Measurements from ENCODE around the gene STK31. TPM values are rescaled to one million over a fixed set of nuclear protein-coding genes. Genes with fewer than 3 reads are reported as not detected.

Gene STK31
- polyA plus RNA-seq, 2 of the 4 experiments (the other 2 are of a cell fraction), result 2.3 to 3.9 TPM

- H3K9me3 ChIP-seq, result no peaks in the 10 kb centered on the region
- ChIA-PET POLR2A (no interaction called here), CTCF (interaction anchor here (0.6 to 6.3 kb wide), 7 partner anchors 11 to 156 kb away, joined by 3 to 42 read pairs (median 3); partner anchors contain the start of genes FAM221A and STK31)
- FAIRE-seq (no peak), ATAC-seq (no peak), DNase-seq (ENCODE audit: low read depth in 1 of 2, low spot score in 1 of 2) (no peak)
- no peaks in the 10 kb centered on the region for H3K4me1 ChIP-seq
- TF ChIP-seq HOXB5 (CRISPR knock-in tag; IDR thresholded peaks at IDR 0.05) (no peak), MAX (IDR thresholded peaks at IDR 0.05) (no peak), RFX5 (IDR thresholded peaks at IDR 0.05) (no peak), CHD2 (IDR thresholded peaks at IDR 0.05; ENCODE audit: low read length, partially characterized antibody) (no peak), NFE2L2 (conservative IDR thresholded peaks at IDR 0.05; ENCODE audit: low read length) (no peak), JUN (IDR thresholded peaks at IDR 0.05) (no peak), MAFK (IDR thresholded peaks at IDR 0.05; ENCODE audit: partially characterized antibody) (no peak), SMC3 (IDR thresholded peaks at IDR 0.05) (no peak), KDM5A (IDR thresholded peaks at IDR 0.05) (no peak), BCL3 (IDR thresholded peaks at IDR 0.05) (no peak), ZNF302 (CRISPR knock-in tag; IDR thresholded peaks at IDR 0.05) (no peak), CEBPB (IDR thresholded peaks at IDR 0.05) (no peak), CHD4 (IDR thresholded peaks at IDR 0.05; ENCODE audit: borderline replicate concordance) (no peak), FOXS1 (CRISPR knock-in tag; IDR thresholded peaks at IDR 0.05) (no peak)
- WGBS (ENCODE audit: missing lambda C conversion rate), result 14% methylated on average over 2 of the region's 2 CpGs
- no peak overlapping the region for H3K27ac ChIP-seq
- H3K4me2 ChIP-seq, result no peak overlapping the region
- H3K4me3 ChIP-seq, result no peak overlapping the region
Measured at GRCh38 chr7:23698822-23699221, 11.2 kb upstream of the STK31 start.

- FAIRE-seq, result no peak
- Histone ChIP-seq H3K4me3 (no peak overlapping the region), H3K27ac (no peak overlapping the region), H3K9me3 (no peaks in the 10 kb centered on the region), H3K4me2 (no peak overlapping the region), H3K4me1 (no peaks in the 10 kb centered on the region)
- WGBS (ENCODE audit: missing lambda C conversion rate), result 92% methylated on average over 4 of the region's 4 CpGs
- no peak for DNase-seq (ENCODE audit: low read depth in 1 of 2, low spot score in 1 of 2)
- ATAC-seq, result no peak
- ChIA-PET CTCF (interaction anchor here (1.4 to 6.3 kb wide), 2 partner anchors 10 to 154 kb away, joined by 4 to 42 read pairs; partner anchors contain the start of gene STK31), POLR2A (no interaction called here)
- no peak for TF ChIP-seq SMC3 (IDR thresholded peaks at IDR 0.05)
- TF ChIP-seq PHF8 (IDR thresholded peaks at IDR 0.05; ENCODE audit: borderline replicate concordance, low read depth), result no peak
- no peak for TF ChIP-seq HEYL (CRISPR knock-in tag; IDR thresholded peaks at IDR 0.05)
Measured at GRCh38 chr7:23700046-23700445, 10.0 kb upstream of the STK31 start.

- H3K4me2 ChIP-seq, result no peak overlapping the region
- ChIA-PET CTCF (interaction anchor here (0.6 to 7.3 kb wide), 11 partner anchors 12 to 436 kb away, joined by 3 to 115 read pairs (median 4); no protein-coding TSS in a partner anchor), POLR2A (no interaction called here)
- no peak for DNase-seq (ENCODE audit: low read depth in 1 of 2, low spot score in 1 of 2)
- peaks cover 26% of the 10 kb centered on the region for H3K4me1 ChIP-seq
- FAIRE-seq, result peak; percentile 18
- no peak for ATAC-seq
- WGBS (ENCODE audit: missing lambda C conversion rate), result 61% methylated on average over 7 of the region's 7 CpGs
- H3K9me3 ChIP-seq, result peaks cover 17% of the 10 kb centered on the region
- TF ChIP-seq POLR2A (IDR thresholded peaks at IDR 0.05; ENCODE audit: low read length) (no peak), FOXS1 (CRISPR knock-in tag; IDR thresholded peaks at IDR 0.05) (no peak), RARB (CRISPR knock-in tag; IDR thresholded peaks at IDR 0.05) (no peak), SREBF2 (IDR thresholded peaks at IDR 0.05) (no peak), EHF (CRISPR knock-in tag; IDR thresholded peaks at IDR 0.05) (no peak), JUN (IDR thresholded peaks at IDR 0.05) (no peak), REST (IDR thresholded peaks at IDR 0.05) (no peak), MAFK (IDR thresholded peaks at IDR 0.05; ENCODE audit: partially characterized antibody) (no peak), PBX3 (IDR thresholded peaks at IDR 0.05) (no peak), RFX5 (IDR thresholded peaks at IDR 0.05) (no peak), HMGXB4 (CRISPR knock-in tag; IDR thresholded peaks at IDR 0.05; ENCODE audit: borderline replicate concordance) (no peak), ZNF302 (CRISPR knock-in tag; IDR thresholded peaks at IDR 0.05) (no peak)
- no peak overlapping the region for H3K4me3 ChIP-seq
- no peak overlapping the region for H3K27ac ChIP-seq
Measured at GRCh38 chr7:23709081-23709750, 803 bp upstream of the STK31 start.

Measured in A549 (cell line).